ENCODE data around the gene DOP1B.

- TF ChIP-seq CTCF (IDR thresholded peaks at IDR 0.05; ENCODE audit: insufficient read depth, low read length, poor library complexity, severe bottlenecking) (no peak), EZH2phosphoT487 (conservative IDR thresholded peaks at IDR 0.05; ENCODE audit: low read length) (no peak)
Observed at GRCh38 chr21:36194024-36194423, 37.4 kb downstream of the DOP1B start.

All from SU-DHL-6 (cell line).